GM21515 (cell line): ENCODE measurements around the gene NEMF.
"Not testable (repeated sequence)": the region's sequence is repeated elsewhere in the genome, so short reads cannot be mapped to it uniquely, and the experiment has no call there.

Experiments used
- ATAC-seq: cut with Tn5 transposase; IDR thresholded peaks from one replicate; pipeline ENCODE4 v1.9.1; 2021; ENCODE audit not compliant: unreplicated experiment

NEMF gene

DNA sequence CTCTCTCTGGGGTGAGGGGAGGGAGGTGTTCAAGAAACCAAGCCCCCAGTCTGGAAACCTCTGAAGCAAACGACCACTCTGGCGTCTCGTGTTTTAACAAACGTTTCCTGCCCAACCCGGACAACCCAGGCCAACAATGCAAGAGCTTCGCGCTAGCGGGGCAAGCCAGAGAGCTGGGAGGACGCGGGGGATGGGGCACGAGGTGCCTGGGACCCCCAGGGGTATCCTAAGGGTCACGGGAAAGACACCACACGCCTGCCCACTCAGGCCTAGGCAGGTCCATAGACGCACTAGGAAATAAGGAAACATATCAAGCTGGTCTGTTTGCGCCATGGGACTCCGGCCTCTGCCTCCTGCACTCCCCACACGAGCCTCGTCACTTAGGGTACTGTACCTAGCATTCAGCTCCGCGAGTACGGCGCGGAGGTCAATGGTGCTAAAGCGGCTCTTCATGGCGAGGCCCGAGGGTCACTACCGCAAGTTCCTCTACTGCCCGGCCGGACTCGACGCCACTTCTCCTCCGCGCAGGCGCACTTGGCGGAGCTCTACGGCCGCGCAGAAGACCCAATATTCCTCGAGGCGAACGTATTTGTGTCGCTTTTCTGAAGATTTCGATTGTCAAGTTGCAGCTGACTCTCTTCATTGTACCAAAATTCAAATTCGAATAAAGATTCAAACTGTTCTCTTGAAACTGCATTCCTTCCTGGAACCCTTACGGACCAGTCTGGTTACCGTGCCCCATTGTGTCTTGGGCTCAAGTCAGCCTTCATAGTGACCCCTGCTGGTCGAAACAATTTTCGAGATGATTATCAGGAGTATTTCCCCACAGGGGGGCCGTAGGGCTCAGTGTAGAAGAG lies at the start of gene NEMF:
Gene NEMF (minus strand): TSS at position 488 of the 857 bp plus-strand sequence. CDS start 35 bp downstream, at position 453.
- peak; percentile 73 for ATAC-seq

- no peak for ATAC-seq
Measured at GRCh38 chr14:49900973-49901372, 48.4 kb upstream of the NEMF start.

GRCh38 chr14:49898485-49898884 lies 45.9 kb upstream of the NEMF start:
- no peak for ATAC-seq

DNA sequence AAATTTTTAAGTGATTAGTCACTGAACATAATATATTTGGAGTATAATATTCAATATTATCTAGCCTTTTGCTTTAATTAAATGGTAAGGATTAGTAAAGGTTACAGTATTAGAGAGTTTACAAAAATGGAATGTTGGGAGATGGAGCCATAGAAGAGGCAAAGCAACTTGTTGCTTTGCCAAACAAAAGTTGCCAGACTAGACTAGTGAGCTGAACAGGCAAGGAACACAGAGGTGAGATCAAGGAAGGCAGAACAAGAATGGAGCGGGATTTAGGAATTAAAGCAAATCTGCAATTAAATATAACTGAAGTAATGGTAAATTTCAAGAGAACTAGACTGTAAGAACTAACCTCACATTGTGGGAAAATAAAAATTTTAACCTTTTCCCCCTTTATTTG lies 45.4 kb upstream of the NEMF start:
- no peak for ATAC-seq

- no peak for ATAC-seq
Measured at GRCh38 chr14:49897414-49897813, 44.8 kb upstream of the NEMF start.

- no peak for ATAC-seq
Measured at GRCh38 chr14:49896966-49897365, 44.4 kb upstream of the NEMF start.

- not testable (repeated sequence) for ATAC-seq
Measured at GRCh38 chr14:49896272-49896671, 43.7 kb upstream of the NEMF start.

DNA sequence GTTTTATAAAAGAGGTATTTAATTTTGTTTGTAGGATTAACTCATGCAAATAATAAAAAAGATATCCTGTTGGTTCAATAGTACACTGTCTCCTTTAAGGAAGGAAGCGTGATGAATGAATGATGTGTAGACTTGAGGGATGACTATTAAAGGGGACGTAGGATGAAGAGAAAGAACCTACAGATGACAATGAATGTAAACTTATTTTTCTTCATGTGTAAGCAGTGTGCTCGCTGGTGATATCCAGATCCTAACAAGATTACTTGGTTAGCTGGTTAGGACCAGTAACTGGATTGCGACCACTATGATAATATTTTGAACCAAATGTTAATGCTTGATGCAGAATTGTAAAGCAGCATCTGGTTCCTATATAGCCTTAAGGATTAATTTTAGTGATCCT lies 42.9 kb upstream of the NEMF start:
- ATAC-seq: no peak

- not testable (repeated sequence) for ATAC-seq
Measured at GRCh38 chr14:49894214-49895107, 41.9 kb upstream of the NEMF start.

DNA sequence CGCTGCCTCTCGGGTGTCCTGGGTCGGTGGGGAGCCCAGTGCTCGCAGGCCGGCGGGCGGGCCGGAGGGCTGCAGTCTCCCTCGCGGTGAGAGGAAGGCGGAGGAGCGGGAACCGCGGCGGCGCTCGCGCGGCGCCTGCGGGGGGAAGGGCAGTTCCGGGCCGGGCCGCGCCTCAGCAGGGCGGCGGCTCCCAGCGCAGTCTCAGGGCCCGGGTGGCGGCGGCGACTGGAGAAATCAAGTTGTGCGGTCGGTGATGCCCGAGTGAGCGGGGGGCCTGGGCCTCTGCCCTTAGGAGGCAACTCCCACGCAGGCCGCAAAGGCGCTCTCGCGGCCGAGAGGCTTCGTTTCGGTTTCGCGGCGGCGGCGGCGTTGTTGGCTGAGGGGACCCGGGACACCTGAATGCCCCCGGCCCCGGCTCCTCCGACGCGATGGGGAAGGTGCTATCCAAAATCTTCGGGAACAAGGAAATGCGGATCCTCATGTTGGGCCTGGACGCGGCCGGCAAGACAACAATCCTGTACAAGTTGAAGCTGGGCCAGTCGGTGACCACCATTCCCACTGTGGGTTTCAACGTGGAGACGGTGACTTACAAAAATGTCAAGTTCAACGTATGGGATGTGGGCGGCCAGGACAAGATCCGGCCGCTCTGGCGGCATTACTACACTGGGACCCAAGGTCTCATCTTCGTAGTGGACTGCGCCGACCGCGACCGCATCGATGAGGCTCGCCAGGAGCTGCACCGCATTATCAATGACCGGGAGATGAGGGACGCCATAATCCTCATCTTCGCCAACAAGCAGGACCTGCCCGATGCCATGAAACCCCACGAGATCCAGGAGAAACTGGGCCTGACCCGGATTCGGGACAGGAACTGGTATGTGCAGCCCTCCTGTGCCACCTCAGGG lies 41.0 kb upstream of the NEMF start:
- ATAC-seq: peak; percentile 46

DNA sequence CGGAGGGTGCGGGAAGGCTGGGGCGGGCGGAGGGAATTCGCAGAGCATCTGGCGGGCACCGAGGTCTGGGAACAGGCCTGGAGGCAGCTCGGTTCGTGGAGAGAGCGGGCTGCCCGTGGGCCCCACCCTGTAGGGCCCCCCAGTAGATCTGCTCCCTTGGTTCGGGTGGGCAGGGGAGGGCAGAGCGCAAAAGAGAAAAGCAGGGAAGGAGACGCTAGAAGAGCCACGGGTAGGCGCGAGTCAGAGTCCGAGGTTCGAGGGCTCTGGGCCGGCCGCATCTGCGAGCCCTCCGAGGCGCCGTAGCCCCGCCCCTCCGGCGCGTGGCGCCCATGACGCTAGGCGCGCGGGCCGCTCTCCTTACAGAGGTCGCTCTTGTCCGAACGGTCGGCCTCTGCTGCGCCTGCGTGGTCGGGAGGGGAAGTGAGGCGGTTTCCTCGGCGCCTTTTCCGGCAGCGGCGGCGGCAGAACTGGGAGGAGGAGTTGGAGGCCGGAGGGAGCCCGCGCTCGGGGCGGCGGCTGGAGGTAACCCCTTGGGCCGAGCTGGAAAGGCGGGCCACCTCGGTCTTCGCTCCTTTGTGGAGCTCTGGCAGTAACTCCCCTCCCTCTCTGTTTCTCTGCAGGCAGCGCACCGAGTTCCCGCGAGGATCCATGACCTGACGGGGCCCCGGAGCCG lies 40.2 kb upstream of the NEMF start, which contains the start of gene ARF6:
Gene ARF6 (plus strand): TSS at position 447 of the 673 bp plus-strand sequence. CDS start 655 bp downstream, outside the sequence.
- peak; percentile 75 for ATAC-seq

GRCh38 chr14:49892301-49892635 lies 39.7 kb upstream of the NEMF start:
- peak; percentile 32 for ATAC-seq

- no peak for ATAC-seq
Measured at GRCh38 chr14:49888293-49888692, 35.7 kb upstream of the NEMF start.

DNA sequence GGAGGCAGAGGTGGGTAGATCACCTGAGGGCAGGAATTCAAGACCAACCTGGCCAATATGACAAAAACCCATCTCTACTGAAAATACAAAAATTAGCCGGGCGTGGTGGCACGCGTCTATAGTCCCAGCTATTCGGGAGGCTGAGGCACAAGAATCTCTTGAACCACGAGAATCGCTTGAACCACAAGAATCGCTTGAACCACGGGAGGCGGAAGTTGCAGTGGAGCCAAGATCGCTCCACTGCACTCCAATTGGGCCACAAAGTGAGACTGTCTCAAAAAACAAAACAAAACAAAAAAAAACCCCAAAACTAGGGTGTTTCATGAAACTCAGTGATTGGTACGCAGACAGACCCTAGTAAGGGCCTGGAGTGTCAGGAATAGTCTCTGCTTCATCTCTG lies 33.9 kb upstream of the NEMF start:
- ATAC-seq: no peak

- ATAC-seq: no peak
Measured at GRCh38 chr14:49882826-49883694, 30.5 kb upstream of the NEMF start.

GRCh38 chr14:49881350-49882001 lies 28.9 kb upstream of the NEMF start:
- no peak for ATAC-seq

- ATAC-seq: no peak
Measured at GRCh38 chr14:49880267-49881064, 27.9 kb upstream of the NEMF start.

DNA sequence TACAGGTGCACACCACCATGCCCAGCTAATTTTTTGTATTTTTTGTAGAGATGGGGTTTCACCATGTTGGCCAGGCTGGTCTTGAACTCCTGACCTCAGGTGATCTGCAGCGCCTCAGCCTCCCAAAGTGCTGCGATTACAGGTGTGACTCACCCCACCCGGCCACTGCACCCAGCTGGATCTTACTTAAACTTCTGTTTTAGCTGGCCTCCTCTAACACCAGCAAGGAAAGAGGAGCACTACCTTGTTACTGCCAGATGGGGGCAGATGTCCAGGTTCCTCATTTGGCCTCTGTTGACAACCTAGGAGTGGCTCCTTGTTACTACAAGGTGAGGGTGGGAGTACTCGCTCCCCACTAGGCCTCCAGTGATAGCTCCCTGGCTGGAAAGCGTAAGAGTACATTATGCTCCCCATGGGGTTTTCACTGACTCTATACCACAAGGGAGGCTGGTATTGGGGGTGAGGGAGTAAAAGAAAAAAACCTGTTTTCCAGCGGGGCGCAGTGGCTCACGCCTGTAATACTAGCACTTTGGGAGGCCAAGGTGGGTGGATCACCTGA lies 27.1 kb upstream of the NEMF start:
- ATAC-seq: peak; percentile 82
